Measurements from ENCODE around the gene HSPB6.
"Not testable (repeated sequence)": the region's sequence is repeated elsewhere in the genome, so short reads cannot be mapped to it uniquely, and the experiment has no call there.

Gene HSPB6

GRCh38 chr19:35785339-35785627 is 28.5 kb upstream of the HSPB6 start:
- DNase-seq: no peak

- no peak for DNase-seq
These were observed 27.9 kb upstream of the HSPB6 start for GRCh38 chr19:35784503-35785338.

- DNase-seq: no peak
These were observed 26.9 kb upstream of the HSPB6 start for GRCh38 chr19:35783469-35784434.

GRCh38 chr19:35782589-35782988 is 25.8 kb upstream of the HSPB6 start:
- no peak for DNase-seq

- DNase-seq: no peak
These were observed 24.8 kb upstream of the HSPB6 start for GRCh38 chr19:35781650-35782049.

- no peak for DNase-seq
These were observed 23.9 kb upstream of the HSPB6 start for GRCh38 chr19:35780717-35781116.

GRCh38 chr19:35780058-35780457 is 23.2 kb upstream of the HSPB6 start:
- DNase-seq: no peak

GRCh38 chr19:35779033-35779432 is 22.2 kb upstream of the HSPB6 start:
- DNase-seq: no peak

GRCh38 chr19:35777961-35778360 is 21.1 kb upstream of the HSPB6 start:
- no peak for DNase-seq

GRCh38 chr19:35777086-35777841 is 20.4 kb upstream of the HSPB6 start:
- no peak for DNase-seq

GRCh38 chr19:35776102-35776788 is 19.4 kb upstream of the HSPB6 start:
- no peak for DNase-seq

- peak; percentile 95 for DNase-seq
These were observed 18.7 kb upstream of the HSPB6 start, which contains the start of gene ARHGAP33 for GRCh38 chr19:35775298-35776101. TSS of gene ARHGAP33 (plus strand) at chr19:35775564. CDS start at chr19:35775659, 95 bp downstream.

- no peak for DNase-seq
These were observed 18.1 kb upstream of the HSPB6 start for GRCh38 chr19:35775046-35775297.

GRCh38 chr19:35774274-35775045 is 17.6 kb upstream of the HSPB6 start:
- no peak for DNase-seq

GRCh38 chr19:35773020-35773806 is 16.4 kb upstream of the HSPB6 start:
- no peak for DNase-seq

- not testable (repeated sequence) for DNase-seq
These were observed 15.5 kb upstream of the HSPB6 start for GRCh38 chr19:35772362-35772761.

- no peak for DNase-seq
These were observed 11.2 kb upstream of the HSPB6 start for GRCh38 chr19:35768082-35768421.

- DNase-seq: no peak
These were observed 10.7 kb upstream of the HSPB6 start for GRCh38 chr19:35767288-35768081.

GRCh38 chr19:35766571-35767104 is 9.8 kb upstream of the HSPB6 start:
- no peak for DNase-seq
